Immature natural killer cell (primary cell): ENCODE data around the gene KCNN3. TPM values are rescaled to one million over a fixed set of nuclear protein-coding genes. Genes with fewer than 3 reads are reported as not detected.
A peak's percentile ranks its signal among the peaks of the same experiment; 100 is the strongest.

ENCODE experiments used
- DNase-seq, 3 donors: peaks; one replicate each; pipeline ENCODE4 v3.0.0; 2022; ENCODE audit warnings: mixed read lengths in 1 of 3
- H3K27ac Mint-ChIP-seq, 6 donors: one replicate each; pipeline ENCODE4 v1.8.0; 2020; ENCODE audit warnings: mixed read lengths in 6 of 6, mild to moderate bottlenecking in 5 of 6, inconsistent platforms in 4 of 6, moderate library complexity in 3 of 6
- H3K27me3 Mint-ChIP-seq, 3 donors: one replicate each; pipeline ENCODE4 v1.8.0; 2020 to 2021; ENCODE audit warnings: low read depth in 3 of 3, mild to moderate bottlenecking in 3 of 3, mixed read lengths in 3 of 3, moderate library complexity in 3 of 3, inconsistent platforms in 1 of 3
- H3K36me3 Mint-ChIP-seq, 3 donors: one replicate each; pipeline ENCODE4 v1.8.0; 2020; ENCODE audit warnings: mixed read lengths in 3 of 3, inconsistent platforms in 2 of 3, mild to moderate bottlenecking in 2 of 3
- H3K4me1 Mint-ChIP-seq, 2 donors: one replicate each; pipeline ENCODE4 v1.8.0; 2020; ENCODE audit warnings: inconsistent platforms in 2 of 2, mild to moderate bottlenecking in 2 of 2, mixed read lengths in 2 of 2, moderate library complexity in 1 of 2
- H3K4me3 Mint-ChIP-seq, 5 donors: one replicate each; pipeline ENCODE4 v1.8.0; 2020; ENCODE audit warnings: mild to moderate bottlenecking in 5 of 5, mixed read lengths in 5 of 5, inconsistent platforms in 3 of 5, moderate library complexity in 3 of 5
- H3K9me3 Mint-ChIP-seq, 6 donors: one replicate each; pipeline ENCODE4 v1.8.0; 2020; ENCODE audit warnings: mild to moderate bottlenecking in 6 of 6, mixed read lengths in 6 of 6, inconsistent platforms in 4 of 6, moderate library complexity in 3 of 6
- polyA plus RNA-seq, 3 donors: library from polyadenylated mRNA; unstranded; fragments of 300-500 nt; fragmentation: Illumina TruSeq; gene quantifications; one replicate each; pipeline ENCODE4 v1.2.3, GENCODE V29; 2021

The KCNN3 gene
- polyA plus RNA-seq, 3 donors from 2014 or later: not detected

- peaks cover 0 to 21% (median 2%) of the 10 kb centered on the region in 3 donors for H3K27me3 Mint-ChIP-seq
- H3K9me3 Mint-ChIP-seq: no peaks in the 10 kb centered on the region
- H3K4me1 Mint-ChIP-seq: peaks cover 48 to 50% of the 10 kb centered on the region in 2 donors
- no peak overlapping the region for H3K27ac Mint-ChIP-seq
- no peaks in the 10 kb centered on the region for H3K36me3 Mint-ChIP-seq
- DNase-seq: no peak
- peak overlapping the region in 3 of 5 donors; percentile 47 to 53 (median 52) for H3K4me3 Mint-ChIP-seq
Measured at GRCh38 chr1:154745750-154746425, 124.2 kb downstream of the KCNN3 start.

GRCh38 chr1:154745286-154745731 is 124.8 kb downstream of the KCNN3 start:
- Mint-ChIP-seq H3K27me3 (peaks cover 0 to 21% (median 2%) of the 10 kb centered on the region in 3 donors), H3K4me3 (peak overlapping the region; percentile 21 to 67 (median 53)), H3K9me3 (no peaks in the 10 kb centered on the region), H3K36me3 (no peaks in the 10 kb centered on the region), H3K27ac (peak overlapping the region in 2 of 6 donors; percentile 0 to 71), H3K4me1 (peaks cover 48 to 50% of the 10 kb centered on the region in 2 donors)
- DNase-seq: peak; percentile 12 to 37 (median 31)

- Mint-ChIP-seq H3K4me3 (peak overlapping the region; percentile 21 to 67 (median 53)), H3K27me3 (peaks cover 2 to 25% (median 3%) of the 10 kb centered on the region in 3 donors), H3K9me3 (no peaks in the 10 kb centered on the region), H3K4me1 (peaks cover 48 to 50% of the 10 kb centered on the region in 2 donors), H3K36me3 (no peaks in the 10 kb centered on the region), H3K27ac (no peak overlapping the region)
- DNase-seq: no peak
Measured at GRCh38 chr1:154744352-154745035, 125.6 kb downstream of the KCNN3 start.

GRCh38 chr1:154743526-154744036 is 126.5 kb downstream of the KCNN3 start:
- Mint-ChIP-seq H3K27ac (no peak overlapping the region), H3K4me1 (peaks cover 46 to 47% of the 10 kb centered on the region in 2 donors), H3K36me3 (no peaks in the 10 kb centered on the region), H3K27me3 (peaks cover 4 to 24% (median 5%) of the 10 kb centered on the region in 3 donors), H3K4me3 (no peak overlapping the region), H3K9me3 (no peaks in the 10 kb centered on the region)
- no peak for DNase-seq

GRCh38 chr1:154742606-154743005 is 127.5 kb downstream of the KCNN3 start:
- Mint-ChIP-seq H3K27ac (no peak overlapping the region), H3K9me3 (no peaks in the 10 kb centered on the region), H3K4me1 (peaks cover 36 to 37% of the 10 kb centered on the region in 2 donors), H3K4me3 (no peak overlapping the region), H3K27me3 (peaks cover 3 to 19% (median 4%) of the 10 kb centered on the region in 3 donors), H3K36me3 (no peaks in the 10 kb centered on the region)
- DNase-seq: no peak

- Mint-ChIP-seq H3K27me3 (peaks cover 3 to 16% (median 4%) of the 10 kb centered on the region in 3 donors), H3K9me3 (no peaks in the 10 kb centered on the region), H3K27ac (no peak overlapping the region), H3K4me3 (no peak overlapping the region), H3K36me3 (no peaks in the 10 kb centered on the region), H3K4me1 (peaks cover 29 to 31% of the 10 kb centered on the region in 2 donors)
- DNase-seq: no peak
Measured at GRCh38 chr1:154741741-154742495, 128.2 kb downstream of the KCNN3 start.

- Mint-ChIP-seq H3K27ac (no peak overlapping the region), H3K27me3 (peaks cover 3 to 15% (median 4%) of the 10 kb centered on the region in 3 donors), H3K36me3 (no peaks in the 10 kb centered on the region), H3K4me1 (peaks cover 23 to 25% of the 10 kb centered on the region in 2 donors), H3K4me3 (no peak overlapping the region), H3K9me3 (no peaks in the 10 kb centered on the region)
- no peak for DNase-seq
Measured at GRCh38 chr1:154741327-154741726, 128.8 kb downstream of the KCNN3 start.

- H3K4me1 Mint-ChIP-seq: peaks cover 7 to 8% of the 10 kb centered on the region in 2 donors
- H3K4me3 Mint-ChIP-seq: no peak overlapping the region
- no peaks in the 10 kb centered on the region for H3K36me3 Mint-ChIP-seq
- DNase-seq: no peak
- no peaks in the 10 kb centered on the region for H3K9me3 Mint-ChIP-seq
- no peak overlapping the region for H3K27ac Mint-ChIP-seq
- peaks cover 4 to 12% (median 5%) of the 10 kb centered on the region in 3 donors for H3K27me3 Mint-ChIP-seq
Measured at GRCh38 chr1:154739654-154740053, 130.4 kb downstream of the KCNN3 start.

- no peak overlapping the region for H3K27ac Mint-ChIP-seq
- no peak for DNase-seq
- H3K36me3 Mint-ChIP-seq: no peaks in the 10 kb centered on the region
- no peaks in the 10 kb centered on the region for H3K9me3 Mint-ChIP-seq
- peaks cover 4 to 12% (median 5%) of the 10 kb centered on the region in 3 donors for H3K27me3 Mint-ChIP-seq
- no peak overlapping the region for H3K4me3 Mint-ChIP-seq
- H3K4me1 Mint-ChIP-seq: no peaks in the 10 kb centered on the region
Measured at GRCh38 chr1:154736841-154737240, 133.2 kb downstream of the KCNN3 start.

- H3K4me1 Mint-ChIP-seq: no peaks in the 10 kb centered on the region
- no peak overlapping the region for H3K4me3 Mint-ChIP-seq
- no peak for DNase-seq
- no peak overlapping the region for H3K27ac Mint-ChIP-seq
- peaks cover 4 to 18% (median 5%) of the 10 kb centered on the region in 3 donors for H3K27me3 Mint-ChIP-seq
- H3K9me3 Mint-ChIP-seq: no peaks in the 10 kb centered on the region
- no peaks in the 10 kb centered on the region for H3K36me3 Mint-ChIP-seq
Measured at GRCh38 chr1:154735804-154736168, 134.3 kb downstream of the KCNN3 start.

- Mint-ChIP-seq H3K4me1 (no peaks in the 10 kb centered on the region), H3K27me3 (peaks cover 4 to 18% (median 5%) of the 10 kb centered on the region in 3 donors), H3K4me3 (no peak overlapping the region), H3K36me3 (no peaks in the 10 kb centered on the region), H3K27ac (no peak overlapping the region), H3K9me3 (no peaks in the 10 kb centered on the region)
- no peak for DNase-seq
Measured at GRCh38 chr1:154735061-154735803, 134.8 kb downstream of the KCNN3 start.

- Mint-ChIP-seq H3K4me3 (no peak overlapping the region), H3K9me3 (no peaks in the 10 kb centered on the region), H3K27me3 (peaks cover 0 to 15% (median 2%) of the 10 kb centered on the region in 3 donors), H3K36me3 (no peaks in the 10 kb centered on the region), H3K4me1 (no peaks in the 10 kb centered on the region), H3K27ac (no peak overlapping the region)
- DNase-seq: no peak
Measured at GRCh38 chr1:154733621-154734020, 136.5 kb downstream of the KCNN3 start.

GRCh38 chr1:154730986-154731489 is 139.0 kb downstream of the KCNN3 start:
- no peaks in the 10 kb centered on the region for H3K4me1 Mint-ChIP-seq
- peaks cover 0 to 19% (median 3%) of the 10 kb centered on the region in 3 donors for H3K27me3 Mint-ChIP-seq
- H3K27ac Mint-ChIP-seq: no peak overlapping the region
- H3K9me3 Mint-ChIP-seq: no peaks in the 10 kb centered on the region
- H3K4me3 Mint-ChIP-seq: no peak overlapping the region
- no peaks in the 10 kb centered on the region for H3K36me3 Mint-ChIP-seq
- no peak for DNase-seq
